ENCODE data around the gene CIITA.
"Not testable (repeated sequence)": the region's sequence is repeated elsewhere in the genome, so short reads cannot be mapped to it uniquely, and the experiment has no call there.

Gene CIITA

GRCh38 chr16:10957771-10958482 lies 80.9 kb downstream of the CIITA start:
- DNase-seq = no peak

- no peak for DNase-seq
Observed at GRCh38 chr16:10959161-10959560, 82.2 kb downstream of the CIITA start.

GRCh38 chr16:10961231-10961630 lies 84.2 kb downstream of the CIITA start:
- DNase-seq = no peak

GRCh38 chr16:10964039-10964890 lies 87.3 kb downstream of the CIITA start:
- DNase-seq = no peak

GRCh38 chr16:10964891-10965326 lies 87.9 kb downstream of the CIITA start:
- DNase-seq = no peak

- DNase-seq = no peak
Observed at GRCh38 chr16:10965440-10966061, 88.5 kb downstream of the CIITA start.

- DNase-seq = no peak
Observed at GRCh38 chr16:10966129-10966528, 89.1 kb downstream of the CIITA start.

- not testable (repeated sequence) for DNase-seq
Observed at GRCh38 chr16:10966559-10966958, 89.6 kb downstream of the CIITA start.

GRCh38 chr16:10967986-10968385 lies 91.0 kb downstream of the CIITA start:
- no peak for DNase-seq

GRCh38 chr16:10968498-10968897 lies 91.5 kb downstream of the CIITA start:
- no peak for DNase-seq

- no peak for DNase-seq
Observed at GRCh38 chr16:10969615-10970014, 92.6 kb downstream of the CIITA start.

- DNase-seq = no peak
Observed at GRCh38 chr16:10970065-10970464, 93.1 kb downstream of the CIITA start.

- no peak for DNase-seq
Observed at GRCh38 chr16:10971560-10971961, 94.6 kb downstream of the CIITA start.

- DNase-seq = no peak
Observed at GRCh38 chr16:10972108-10972818, 95.3 kb downstream of the CIITA start.

GRCh38 chr16:10972819-10973464 lies 95.9 kb downstream of the CIITA start:
- DNase-seq = no peak

- no peak for DNase-seq
Observed at GRCh38 chr16:10976634-10977033, 99.6 kb downstream of the CIITA start.

- no peak for DNase-seq
Observed at GRCh38 chr16:10978124-10978523, 101.1 kb downstream of the CIITA start.

- no peak for DNase-seq
Observed at GRCh38 chr16:10978871-10979446, 102.0 kb downstream of the CIITA start.

- no peak for DNase-seq
Observed at GRCh38 chr16:10979717-10980601, 103.0 kb downstream of the CIITA start.

GRCh38 chr16:10980813-10981212 lies 103.8 kb downstream of the CIITA start:
- DNase-seq = no peak

GRCh38 chr16:10981697-10982216 lies 104.8 kb downstream of the CIITA start:
- DNase-seq = no peak

Measured in cortex of kidney (tissue), 1 donor.